GM08714 (cell line): ENCODE data around the gene OSTC.
A peak's percentile ranks its signal among the peaks of the same experiment; 100 is the strongest.

ENCODE experiments used
- H3K4me3 ChIP-seq: fragments of 200-500 bp; sonication (Bioruptor generic); 2 replicates; pipeline ENCODE4 v1.5.1; 2014; ENCODE audit warnings: mild to moderate bottlenecking, low read length, inconsistent platforms
- ZNF274 ChIP-seq: IDR thresholded peaks from 2 replicates; pipeline ENCODE4 v1.6.1; 2012; ENCODE audit warnings: mild to moderate bottlenecking, low read depth, low read length

Gene OSTC

DNA sequence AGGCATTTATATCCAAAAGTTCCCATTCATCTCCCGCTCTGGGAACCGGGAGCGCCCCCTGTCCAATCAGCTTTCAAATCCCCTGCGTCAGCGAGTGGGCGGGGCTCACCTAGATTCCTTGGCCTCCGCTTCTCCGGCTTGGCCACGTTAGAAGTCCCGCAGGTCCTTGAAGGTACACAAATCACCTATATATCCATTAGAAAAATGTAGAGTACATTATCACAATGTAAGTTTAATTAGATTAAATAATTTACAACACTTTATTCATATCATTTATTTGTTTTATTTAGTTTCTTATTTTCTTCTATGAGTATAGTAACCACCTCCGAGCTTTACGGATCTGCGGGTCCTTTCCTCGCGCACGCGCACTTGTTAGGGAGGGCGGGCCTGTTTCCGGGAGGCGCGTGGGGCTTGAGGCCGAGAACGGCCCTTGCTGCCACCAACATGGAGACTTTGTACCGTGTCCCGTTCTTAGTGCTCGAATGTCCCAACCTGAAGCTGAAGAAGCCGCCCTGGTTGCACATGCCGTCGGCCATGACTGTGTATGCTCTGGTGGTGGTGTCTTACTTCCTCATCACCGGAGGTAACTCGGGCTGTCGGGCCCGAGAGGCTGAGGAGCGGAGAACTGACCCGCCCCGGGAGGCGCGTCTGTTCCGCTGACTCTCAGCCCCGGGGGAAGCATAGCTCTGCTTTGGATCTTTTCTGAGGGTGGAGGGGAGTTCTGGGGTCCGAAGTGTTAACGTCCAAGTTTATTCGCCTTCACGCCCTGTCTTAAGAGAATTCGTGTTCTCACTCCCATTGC, at the start of gene OSTC:
Gene OSTC, plus strand, starts transcription at position 388 of the 802 bp plus-strand sequence. Its CDS starts 57 bp downstream, at position 445.
- H3K4me3 ChIP-seq, result peak within 1 kb of the TSS; percentile 99
- TF ChIP-seq ZNF274, result no peak

DNA sequence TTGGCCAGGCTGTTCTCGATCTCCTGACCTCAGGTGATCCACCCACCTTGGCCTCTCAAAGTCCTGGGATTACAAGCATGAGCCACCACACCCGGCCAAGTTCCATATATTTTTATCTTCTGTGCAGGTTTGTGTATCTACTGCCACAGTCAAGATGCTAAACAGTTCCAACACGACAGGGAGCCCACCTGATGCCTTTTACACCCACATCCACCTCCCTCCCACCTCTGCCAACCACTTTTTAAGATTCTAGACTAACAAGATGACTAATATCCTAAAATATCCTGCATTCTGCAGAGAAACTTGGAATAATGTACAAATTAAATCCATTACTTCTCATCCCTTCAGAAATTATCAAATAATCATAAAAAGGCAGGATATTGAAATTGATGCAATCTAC, 49.3 kb upstream of the OSTC start:
- no peak for TF ChIP-seq ZNF274
- no peak overlapping the region for H3K4me3 ChIP-seq

DNA sequence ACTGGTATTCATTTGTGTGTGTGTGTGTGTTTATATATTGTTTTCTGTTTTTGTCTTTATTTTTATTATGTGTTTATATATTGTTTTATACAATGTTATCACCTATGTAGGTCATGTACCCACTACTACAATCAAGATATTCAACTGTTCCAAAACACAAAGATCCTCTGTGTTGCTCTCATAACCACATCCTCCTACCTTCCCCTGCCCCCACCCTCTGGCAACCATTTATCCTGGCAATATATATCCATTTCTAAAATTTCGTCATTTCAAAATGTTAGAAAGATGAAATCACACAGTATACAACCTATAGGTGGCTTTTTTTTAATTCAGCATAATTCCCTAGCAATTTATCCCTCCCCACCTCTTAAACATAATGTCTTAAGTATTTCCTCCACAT, 48.9 kb upstream of the OSTC start:
- no peak for TF ChIP-seq ZNF274
- no peak overlapping the region for H3K4me3 ChIP-seq

DNA sequence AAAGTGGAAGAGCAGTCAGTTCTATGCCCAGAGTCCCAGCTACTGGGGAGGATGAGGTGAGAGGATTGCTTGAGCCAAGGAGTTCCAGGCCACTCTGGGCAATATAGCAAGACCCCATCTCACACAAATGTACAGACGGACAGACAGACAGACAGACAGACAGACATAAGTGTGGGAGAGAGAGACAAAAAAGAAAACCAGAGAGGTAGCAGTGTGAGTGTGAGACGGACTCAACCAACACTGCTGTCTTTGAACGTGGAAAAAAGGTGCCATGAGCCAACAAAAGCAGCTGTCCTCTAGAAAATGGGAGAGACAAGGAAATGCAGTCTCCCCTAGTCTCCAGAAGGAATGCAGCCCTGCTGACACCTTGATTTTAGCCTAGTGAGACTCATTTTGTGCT, 48.2 kb upstream of the OSTC start:
- H3K4me3 ChIP-seq, result no peak overlapping the region
- no peak for TF ChIP-seq ZNF274

DNA sequence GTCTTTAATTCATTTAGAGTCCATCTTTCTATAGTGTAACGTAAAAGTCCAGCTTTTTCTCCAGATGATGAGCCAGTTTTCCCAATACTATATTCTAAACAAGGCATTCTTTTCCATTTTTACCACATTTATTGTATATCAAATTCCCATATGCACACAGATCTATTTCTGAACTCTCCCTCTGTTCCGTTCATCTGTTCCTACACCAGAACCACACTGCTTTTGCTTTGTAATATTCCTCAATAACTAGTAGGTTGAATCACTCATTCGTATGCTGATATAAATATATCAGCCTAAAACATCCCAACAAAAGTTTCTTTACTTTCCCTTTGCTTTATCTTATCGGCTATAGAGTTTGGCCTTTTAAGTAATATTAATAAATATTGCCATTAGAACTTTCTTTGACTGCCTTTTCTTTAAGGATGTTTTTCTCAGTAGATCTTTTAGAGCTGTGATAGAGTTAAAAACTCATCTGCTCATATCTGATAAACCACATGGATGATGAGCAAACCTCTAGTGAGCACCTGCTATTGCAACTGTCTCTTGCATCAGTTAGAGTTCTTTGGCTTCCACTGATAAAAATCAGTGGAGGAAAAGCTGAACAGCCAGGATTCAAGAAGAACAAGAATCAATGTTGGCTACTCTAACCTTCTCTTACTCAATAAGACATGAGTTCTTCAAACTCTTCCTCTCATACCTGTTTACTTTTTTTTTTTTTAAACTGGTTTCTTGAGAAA, 43.2 kb upstream of the OSTC start:
- no peak for TF ChIP-seq ZNF274
- no peak overlapping the region for H3K4me3 ChIP-seq

DNA sequence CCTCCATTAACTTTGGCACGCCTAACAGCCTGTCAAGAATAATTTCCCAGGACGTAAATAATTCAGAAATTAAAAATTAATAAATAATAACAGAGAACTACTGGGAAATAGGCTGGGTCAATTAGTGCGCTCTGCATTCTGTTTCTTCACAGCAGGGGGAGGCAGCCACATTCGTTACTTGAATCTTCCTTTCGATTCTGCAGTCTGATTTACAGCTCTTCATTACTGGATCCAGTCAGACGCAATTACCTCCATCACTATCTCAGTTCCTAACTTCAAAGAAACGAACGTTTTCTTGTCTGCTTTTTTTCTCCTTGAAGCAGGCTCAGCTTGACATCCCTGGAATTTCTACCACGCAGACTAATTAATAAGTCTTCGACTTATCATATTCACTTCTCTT, 39.0 kb upstream of the OSTC start:
- H3K4me3 ChIP-seq, result no peak overlapping the region
- TF ChIP-seq ZNF274, result no peak

DNA sequence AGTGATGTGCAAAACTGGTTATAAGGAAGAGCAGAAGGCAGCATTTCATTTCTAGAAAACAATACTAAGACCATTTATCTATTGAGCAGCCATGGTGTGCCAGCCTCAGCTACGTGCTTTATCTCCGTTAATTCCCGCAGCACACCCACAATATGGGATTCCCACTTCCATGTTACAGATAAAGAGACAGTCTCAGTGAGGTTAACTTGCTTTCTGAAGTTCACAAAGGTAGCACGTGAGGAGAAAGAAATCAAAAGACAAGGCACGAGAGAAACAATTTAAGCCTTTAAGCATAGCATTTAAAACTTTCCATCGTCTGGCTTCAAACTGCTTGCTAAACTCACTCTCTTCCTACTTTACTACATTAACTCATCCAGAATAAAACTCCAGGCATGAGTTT, 38.0 kb upstream of the OSTC start:
- H3K4me3 ChIP-seq, result no peak overlapping the region
- no peak for TF ChIP-seq ZNF274

DNA sequence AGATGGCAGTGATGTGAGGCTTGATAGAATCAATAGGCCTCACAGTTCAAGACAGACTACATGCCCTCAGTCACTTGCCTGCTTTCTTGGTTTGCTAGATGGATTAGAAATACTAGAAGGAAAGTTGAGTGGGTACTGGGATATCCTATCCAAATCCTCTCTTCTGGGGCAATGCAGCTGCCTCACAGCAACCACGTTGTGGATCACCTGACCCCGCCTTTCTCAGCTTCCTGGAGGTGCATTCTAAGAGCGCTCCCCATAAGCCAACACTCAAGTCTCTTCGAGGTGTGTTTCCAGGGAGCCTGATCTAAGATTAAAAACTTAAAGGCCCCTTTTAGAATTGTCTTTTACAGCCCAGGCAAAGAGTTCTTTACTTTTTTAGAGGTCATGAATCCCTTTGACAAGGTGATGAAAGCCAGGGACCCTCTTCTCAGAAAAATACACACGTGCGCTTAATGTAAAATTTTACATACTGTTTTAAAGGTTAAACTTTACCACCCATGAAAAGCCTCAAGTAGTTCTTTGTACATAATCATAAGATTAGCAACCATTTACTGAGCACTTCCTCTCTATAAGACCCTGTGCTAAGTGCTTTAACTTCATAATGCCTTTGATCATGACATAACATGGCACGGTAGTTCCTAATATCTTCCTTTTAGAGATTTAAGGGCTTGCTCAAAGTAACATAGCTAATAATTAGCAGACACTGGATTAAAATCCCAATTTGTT, 30.9 kb upstream of the OSTC start:
- no peak for TF ChIP-seq ZNF274
- peak overlapping the region; percentile 64; the same call in 1 of the 2 replicates for H3K4me3 ChIP-seq

DNA sequence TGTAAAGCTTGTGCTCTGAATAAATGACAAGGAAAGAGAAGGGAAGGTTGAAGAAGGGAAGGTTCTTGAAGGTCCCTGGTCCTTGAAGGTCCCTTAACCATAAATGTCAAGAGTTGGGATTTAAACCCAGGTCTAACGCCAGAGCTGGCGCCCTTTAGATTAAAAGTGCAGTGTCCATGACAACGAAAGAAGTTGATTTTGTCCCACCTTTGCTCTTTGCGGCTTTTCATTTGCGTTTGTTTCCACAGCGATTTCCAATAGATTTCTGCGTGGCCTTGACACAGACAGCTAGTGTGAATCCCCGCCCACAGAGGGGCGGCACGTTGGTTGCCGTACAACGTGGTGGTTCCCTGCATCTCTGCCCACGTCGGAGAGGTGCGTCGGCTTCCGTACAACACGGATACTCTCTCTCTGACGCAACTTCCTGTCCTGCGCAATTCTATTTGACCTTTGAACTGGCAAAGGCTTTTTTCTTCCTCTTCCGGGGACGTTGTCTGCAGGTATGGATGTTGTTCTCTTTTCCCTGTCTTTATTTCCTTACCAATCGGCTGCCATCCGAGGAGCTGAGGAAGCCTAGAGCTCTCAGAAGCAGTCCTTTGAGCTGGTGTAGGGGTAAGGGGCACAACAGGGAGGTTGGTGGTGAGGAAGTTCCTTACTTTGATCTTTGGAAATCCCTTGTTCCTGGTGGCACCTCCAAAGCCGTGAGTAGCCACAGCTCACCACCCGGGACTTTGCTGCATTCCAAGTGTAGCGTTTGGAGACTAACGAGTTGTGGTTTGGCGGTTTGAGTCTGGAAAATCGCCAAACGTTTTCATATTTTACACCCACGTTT, 30.1 kb upstream of the OSTC start, which contains the start of gene RPL34:
Gene RPL34, plus strand, starts transcription at position 476 of the 832 bp plus-strand sequence. CDS start 1,384 bp downstream, outside the sequence.
- peak within 1 kb of the TSS; percentile 95 for H3K4me3 ChIP-seq
- no peak for TF ChIP-seq ZNF274

DNA sequence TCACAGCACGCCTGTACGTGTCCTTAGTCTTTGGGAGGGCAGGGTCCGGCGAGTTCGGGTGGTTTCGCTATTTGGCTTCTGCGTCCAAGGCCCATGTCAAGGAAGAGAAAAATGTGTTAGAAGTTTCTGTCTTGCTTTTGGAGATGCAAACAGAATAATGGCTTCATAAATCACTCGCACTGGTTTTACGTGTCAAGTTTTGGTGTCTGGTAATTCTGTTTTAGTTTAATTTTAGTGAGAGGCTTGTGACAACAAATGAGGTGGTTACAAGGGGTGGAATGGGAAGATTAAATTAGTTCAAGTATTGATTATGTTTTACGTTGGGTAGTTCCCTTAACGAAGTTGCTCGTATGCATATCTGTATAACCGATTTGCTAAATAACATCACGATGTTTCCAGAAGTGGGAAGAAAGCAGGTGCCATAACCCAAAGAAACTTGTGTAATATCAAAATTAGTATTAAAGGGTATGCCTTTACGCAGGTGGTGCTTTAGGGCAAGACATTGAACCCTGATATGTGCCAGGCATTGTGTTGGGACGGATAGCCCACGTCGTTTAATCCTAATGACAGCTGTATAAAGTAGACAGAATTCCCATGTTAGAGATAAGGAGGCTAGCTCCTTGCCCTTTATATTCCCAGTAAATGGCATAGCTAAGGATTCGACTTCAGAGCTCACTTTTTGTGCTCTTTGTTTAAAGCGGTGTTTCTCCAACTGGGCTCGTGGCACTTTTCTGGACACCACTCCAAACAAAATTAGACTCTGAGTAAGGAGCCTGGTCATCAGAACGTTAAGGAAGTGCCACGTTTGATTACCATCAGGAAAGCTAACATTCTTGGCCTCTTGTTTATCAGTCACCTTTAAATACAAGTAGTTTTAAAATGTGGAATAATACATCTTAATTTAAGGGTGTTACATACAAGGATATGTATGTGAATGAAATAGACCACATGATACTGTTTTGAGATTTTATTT, 29.2 kb upstream of the OSTC start:
- TF ChIP-seq ZNF274, result no peak
- H3K4me3 ChIP-seq, result peak overlapping the region; percentile 95

DNA sequence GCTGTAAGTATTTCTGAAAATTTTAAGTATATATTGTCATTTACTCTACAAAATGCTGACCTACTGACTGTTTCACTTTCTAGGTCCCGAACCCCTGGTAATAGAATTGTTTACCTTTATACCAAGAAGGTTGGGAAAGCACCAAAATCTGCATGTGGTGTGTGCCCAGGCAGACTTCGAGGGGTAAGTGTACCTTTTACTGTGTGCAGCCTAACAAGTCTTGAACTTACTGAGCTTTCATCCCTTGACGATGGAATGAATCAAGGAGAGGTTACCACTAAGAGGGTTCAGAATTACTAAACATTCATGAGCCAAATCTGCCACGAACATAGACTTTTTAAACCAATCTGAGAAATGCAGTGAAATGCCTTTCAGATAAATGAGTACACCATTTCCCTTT, 28.4 kb upstream of the OSTC start:
- H3K4me3 ChIP-seq, result peak overlapping the region; percentile 95
- no peak for TF ChIP-seq ZNF274

DNA sequence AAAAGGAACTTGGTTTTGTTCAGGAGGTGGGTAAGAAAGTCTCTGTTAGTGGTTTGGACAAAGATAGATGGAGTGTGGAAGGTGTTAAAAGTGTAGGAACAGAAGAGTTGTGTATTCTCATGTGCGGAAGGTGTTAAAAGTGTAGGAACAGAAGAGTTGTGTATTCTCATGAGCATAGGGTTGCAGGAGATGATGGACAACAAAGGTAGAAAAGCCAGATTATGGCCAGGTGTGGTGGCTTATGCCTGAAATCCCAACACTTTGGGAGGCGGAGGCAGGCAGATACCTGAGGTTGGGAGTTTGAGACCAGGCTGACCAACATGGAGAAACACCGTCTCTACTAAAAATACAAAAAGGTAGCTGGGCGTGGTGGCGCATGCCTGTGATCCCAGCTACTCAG, 27.6 kb upstream of the OSTC start:
- no peak for TF ChIP-seq ZNF274
- peak overlapping the region; percentile 2 for H3K4me3 ChIP-seq
